Right lobe of liver (tissue), 6 donors: ENCODE data around the gene RSRC1. TPM values are rescaled to one million over a fixed set of nuclear protein-coding genes. Genes with fewer than 3 reads are reported as not detected.

Source experiments
- ATAC-seq, 4 donors: fragments of 200-7000 bp; cut with Tn5 transposase; one replicate each; pipeline ENCODE4 v1.9.1; 2020; ENCODE audit warnings: mild to moderate bottlenecking in 4 of 4, moderate library complexity in 4 of 4
- DNase-seq, 3 donors: peaks; one replicate each; pipeline ENCODE4 v3.0.0-alpha.2; 2020
- H3K27ac ChIP-seq, 3 donors: fragments of 200-600 bp; one replicate each; pipeline ENCODE4 v1.8.0; 2022
- H3K27me3 ChIP-seq, 2 donors: fragments of 200-600 bp; one replicate each; pipeline ENCODE4 v1.8.0; 2022
- H3K36me3 ChIP-seq, 4 donors: fragments of 200-600 bp; sonication (generic) in 1 of 4; one replicate each; pipeline versions ENCODE4 v1.5.1 to v1.8.0; 2017 to 2022; ENCODE audit warnings: control low read depth in 1 of 4
- H3K4me1 ChIP-seq, 4 donors: fragments of 200-600 bp; sonication (generic) in 1 of 4; one replicate each; pipeline versions ENCODE4 v1.5.1 to v1.8.0; 2017 to 2022; ENCODE audit warnings: control low read depth in 1 of 4
- H3K4me3 ChIP-seq, 3 donors: fragments of 200-600 bp; one replicate each; pipeline ENCODE4 v1.8.0; 2022
- H3K9me3 ChIP-seq, 4 donors: fragments of 200-600 bp; sonication (generic) in 1 of 4; one replicate each; pipeline versions ENCODE4 v1.5.1 to v1.8.0; 2017 to 2022; ENCODE audit warnings: control low read depth in 1 of 4
- CTCF ChIP-seq, 4 donors: fragments of 200-600 bp in 3 of 4; fragments of 450-650 bp in 1 of 4; IDR thresholded peaks; one replicate each; pipeline versions ENCODE4 v1.5.1 to v1.8.0; 2016 to 2022; ENCODE audit warnings: antibody characterized with exemption in 4 of 4, mild to moderate bottlenecking in 2 of 4
- POLR2A ChIP-seq: fragments of 450-650 bp; IDR thresholded peaks from one replicate; pipeline ENCODE4 v1.6.1; 2017; ENCODE audit warnings: antibody characterized with exemption, mild to moderate bottlenecking
- WGBS: methylation state at CpG from one replicate; pipeline ENCODE4 v1.1.6; 2018; ENCODE audit warnings: low coverage, low lambda C conversion rate; ENCODE audit not compliant: insufficient coverage; ENCODE audit errors: missing lambda C conversion rate; 5-methylcytosine and 5-hydroxymethylcytosine counted together
- intact Hi-C, 2 donors: fragments of 100-400 bp; cut with DNase I; formaldehyde crosslinking; loops; one replicate each; pipeline versions ENCODE4 v1.11.2 to v1.14.1; 2022
- total RNA-seq, 6 experiments: library from RNA; depleted of rRNA in 2 of 6; stranded (reverse); fragments of >200 nt in 2 of 6; fragmentation: NEBNext Ultra II Directional in 3 of 6; extraction: Animal tissue kit (Norgen Biotek cat#: 25700) in 3 of 6; gene quantifications; one replicate each; pipeline versions ENCODE4 v1.1.0 to v1.2.4, GENCODE V29; 2016 to 2023
- donor health status: DM: no; HTN: yes; CAD: no.
- donor health status: DM: no; HTN: no; CAD: no.
- donor health status: DM: no; HTN: no; CAD: no.
- donor health status: DM: no; HTN: yes; CAD: no.
- donor health status: DM: no; HTN: yes; CAD: no.

RSRC1 gene
- total RNA-seq, 6 experiments from 2014 or later, result 10.8 to 22.1 (median 11.7) TPM

GRCh38 chr3:158452334-158452733 lies 342.4 kb downstream of the RSRC1 start:
- Histone ChIP-seq H3K4me1 (no peaks in the 10 kb centered on the region), H3K9me3 (no peaks in the 10 kb centered on the region), H3K27me3 (no peaks in the 10 kb centered on the region), H3K4me3 (no peak overlapping the region), H3K27ac (no peak overlapping the region), H3K36me3 (no peaks in the 10 kb centered on the region)
- ATAC-seq (no peak), DNase-seq (no peak)
- TF ChIP-seq CTCF (IDR thresholded peaks at IDR 0.05), result no peak
- TF ChIP-seq POLR2A, result no peak
- intact Hi-C loops, result no loop called here

GRCh38 chr3:158453004-158453403 lies 343.1 kb downstream of the RSRC1 start:
- H3K9me3 ChIP-seq, result no peaks in the 10 kb centered on the region
- intact Hi-C loops, result no loop called here
- no peaks in the 10 kb centered on the region for H3K27me3 ChIP-seq
- H3K36me3 ChIP-seq, result no peaks in the 10 kb centered on the region
- no peaks in the 10 kb centered on the region for H3K4me1 ChIP-seq
- ATAC-seq (no peak), DNase-seq (no peak)
- no peak overlapping the region for H3K4me3 ChIP-seq
- H3K27ac ChIP-seq, result no peak overlapping the region
- 82% methylated on average over 2 of the region's 2 CpGs for WGBS
- no peak for TF ChIP-seq POLR2A
- TF ChIP-seq CTCF (IDR thresholded peaks at IDR 0.05), result no peak

GRCh38 chr3:158453865-158454264 lies 344.0 kb downstream of the RSRC1 start:
- H3K27ac ChIP-seq, result no peak overlapping the region
- intact Hi-C loops, result no loop called here
- H3K27me3 ChIP-seq, result no peaks in the 10 kb centered on the region
- no peaks in the 10 kb centered on the region for H3K36me3 ChIP-seq
- H3K9me3 ChIP-seq, result no peaks in the 10 kb centered on the region
- H3K4me1 ChIP-seq, result no peaks in the 10 kb centered on the region
- H3K4me3 ChIP-seq, result no peak overlapping the region
- ATAC-seq (no peak), DNase-seq (no peak)
- no peak for TF ChIP-seq CTCF (IDR thresholded peaks at IDR 0.05)
- no peak for TF ChIP-seq POLR2A

GRCh38 chr3:158455406-158455805 lies 345.5 kb downstream of the RSRC1 start:
- no peak for TF ChIP-seq POLR2A
- no peak for TF ChIP-seq CTCF (IDR thresholded peaks at IDR 0.05)
- Histone ChIP-seq H3K4me1 (no peaks in the 10 kb centered on the region), H3K27me3 (no peaks in the 10 kb centered on the region), H3K27ac (no peak overlapping the region), H3K4me3 (no peak overlapping the region), H3K36me3 (no peaks in the 10 kb centered on the region), H3K9me3 (no peaks in the 10 kb centered on the region)
- intact Hi-C loops, result no loop called here
- 54% methylated on average over 2 of the region's 5 CpGs for WGBS
- ATAC-seq (no peak), DNase-seq (no peak)

- no peak overlapping the region for H3K4me3 ChIP-seq
- H3K9me3 ChIP-seq, result no peaks in the 10 kb centered on the region
- ATAC-seq (no peak), DNase-seq (no peak)
- intact Hi-C loops, result no loop called here
- no peaks in the 10 kb centered on the region for H3K36me3 ChIP-seq
- no peaks in the 10 kb centered on the region for H3K27me3 ChIP-seq
- no peak overlapping the region for H3K27ac ChIP-seq
- WGBS, result 87% methylated on average over 3 of the region's 3 CpGs
- no peaks in the 10 kb centered on the region for H3K4me1 ChIP-seq
- TF ChIP-seq POLR2A (no peak), CTCF (IDR thresholded peaks at IDR 0.05) (no peak)
Measured at GRCh38 chr3:158456114-158456513, 346.2 kb downstream of the RSRC1 start.
